GM23338 (cell line): Measurements from ENCODE around the gene TAS2R30.

Experiments used
- CREB1 ChIP-seq: fragments of 250-450 bp; sonication (Bioruptor Pico); IDR thresholded peaks from 2 replicates; pipeline ENCODE4 v1.5.0; 2020; ENCODE audit warnings: low read depth, mild to moderate bottlenecking, moderate library complexity
- EZH2 ChIP-seq: fragments of 200-600 bp; sonication (generic); IDR thresholded peaks from one replicate; pipeline ENCODE4 v1.8.0; 2017; ENCODE audit warnings: antibody characterized with exemption, mild to moderate bottlenecking, low read depth; ENCODE audit not compliant: unreplicated experiment
- EZH2phosphoT487 ChIP-seq: fragments of 200-600 bp; sonication (generic); IDR thresholded peaks from one replicate; pipeline ENCODE4 v1.8.1; 2018; ENCODE audit warnings: antibody characterized with exemption; ENCODE audit not compliant: unreplicated experiment
- JUNB ChIP-seq: IDR thresholded peaks from one replicate; pipeline ENCODE4 v1.6.1; 2016; ENCODE audit warnings: antibody characterized with exemption; ENCODE audit not compliant: unreplicated experiment
- NANOG ChIP-seq: IDR thresholded peaks from 2 replicates; pipeline ENCODE4 v1.6.1; 2016; ENCODE audit warnings: antibody characterized with exemption, borderline replicate concordance
- POLR2AphosphoS5 ChIP-seq: IDR thresholded peaks from 2 replicates; pipeline ENCODE4 v1.6.1; 2016; ENCODE audit warnings: antibody characterized with exemption, low read depth
- STAT1 ChIP-seq: IDR thresholded peaks from one replicate; pipeline ENCODE4 v1.6.1; 2016; ENCODE audit warnings: antibody characterized with exemption; ENCODE audit not compliant: unreplicated experiment
- ZNF114 ChIP-seq: fragments of 250-450 bp; sonication (Bioruptor Pico); IDR thresholded peaks from 2 replicates; pipeline ENCODE4 v1.5.0; 2020; ENCODE audit warnings: mild to moderate bottlenecking, moderate library complexity
- ZNF331 ChIP-seq: fragments of 250-450 bp; sonication (Bioruptor Pico); IDR thresholded peaks from 2 replicates; pipeline ENCODE4 v1.5.0; 2020; ENCODE audit warnings: low read depth, mild to moderate bottlenecking, moderate library complexity
- TF ChIP-seq, protein P1 (sequence below), 2 experiments: fragments of 200-600 bp in 1 of 2; sonication (generic) in 1 of 2; conservative IDR thresholded peaks; 2 replicates each; pipeline versions ENCODE4 v1.5.1 to v1.6.1; 2016 to 2017; ENCODE audit warnings: antibody characterized with exemption in 2 of 2, low read depth in 2 of 2, mild to moderate bottlenecking in 2 of 2, moderate library complexity in 1 of 2
- TF ChIP-seq, protein P2 (sequence below): IDR thresholded peaks from one replicate; pipeline ENCODE4 v1.6.1; 2018; ENCODE audit warnings: antibody characterized with exemption; ENCODE audit not compliant: unreplicated experiment
- TF ChIP-seq, protein P3 (sequence below): fragments of 250-450 bp; sonication (Bioruptor Pico); IDR thresholded peaks from 2 replicates; pipeline ENCODE4 v1.5.0; 2020; ENCODE audit warnings: mild to moderate bottlenecking, moderate library complexity
- TF ChIP-seq, protein P4 (sequence below): IDR thresholded peaks from 2 replicates; pipeline ENCODE4 v1.6.1; 2016; ENCODE audit warnings: antibody characterized with exemption

DNA sequence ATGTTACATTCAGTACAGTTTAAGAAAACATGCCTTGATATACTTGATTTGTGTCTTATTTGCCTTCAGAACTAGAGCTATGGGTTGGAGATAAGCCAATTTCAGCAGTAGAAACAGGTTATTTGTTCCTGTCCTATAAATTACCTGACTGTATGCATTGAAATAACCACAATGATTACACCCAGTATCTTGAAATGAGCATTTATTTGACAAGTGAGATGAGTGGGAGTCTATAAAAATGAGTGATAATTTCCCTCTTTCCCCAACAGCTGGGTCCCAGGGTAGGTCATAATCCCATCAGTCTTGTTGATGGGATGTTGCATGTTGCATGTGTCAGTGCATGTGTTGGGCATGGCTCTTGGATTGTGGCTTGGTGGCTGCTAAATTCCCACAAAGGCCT is 48.6 kb upstream of the TAS2R30 start:
- TF ChIP-seq, protein P1, sequence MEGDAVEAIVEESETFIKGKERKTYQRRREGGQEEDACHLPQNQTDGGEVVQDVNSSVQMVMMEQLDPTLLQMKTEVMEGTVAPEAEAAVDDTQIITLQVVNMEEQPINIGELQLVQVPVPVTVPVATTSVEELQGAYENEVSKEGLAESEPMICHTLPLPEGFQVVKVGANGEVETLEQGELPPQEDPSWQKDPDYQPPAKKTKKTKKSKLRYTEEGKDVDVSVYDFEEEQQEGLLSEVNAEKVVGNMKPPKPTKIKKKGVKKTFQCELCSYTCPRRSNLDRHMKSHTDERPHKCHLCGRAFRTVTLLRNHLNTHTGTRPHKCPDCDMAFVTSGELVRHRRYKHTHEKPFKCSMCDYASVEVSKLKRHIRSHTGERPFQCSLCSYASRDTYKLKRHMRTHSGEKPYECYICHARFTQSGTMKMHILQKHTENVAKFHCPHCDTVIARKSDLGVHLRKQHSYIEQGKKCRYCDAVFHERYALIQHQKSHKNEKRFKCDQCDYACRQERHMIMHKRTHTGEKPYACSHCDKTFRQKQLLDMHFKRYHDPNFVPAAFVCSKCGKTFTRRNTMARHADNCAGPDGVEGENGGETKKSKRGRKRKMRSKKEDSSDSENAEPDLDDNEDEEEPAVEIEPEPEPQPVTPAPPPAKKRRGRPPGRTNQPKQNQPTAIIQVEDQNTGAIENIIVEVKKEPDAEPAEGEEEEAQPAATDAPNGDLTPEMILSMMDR (conservative IDR thresholded peaks at IDR 0.05; ENCODE audit: low read depth in 2 of 2), result no peak
- TF ChIP-seq EZH2phosphoT487 (no peak), EZH2 (no peak), JUNB (no peak), ZNF331 (CRISPR knock-in tag) (no peak), POLR2AphosphoS5 (no peak), STAT1 (no peak), ZNF114 (CRISPR knock-in tag) (no peak), CREB1 (CRISPR knock-in tag) (no peak), NANOG (no peak)
- TF ChIP-seq, protein P2, sequence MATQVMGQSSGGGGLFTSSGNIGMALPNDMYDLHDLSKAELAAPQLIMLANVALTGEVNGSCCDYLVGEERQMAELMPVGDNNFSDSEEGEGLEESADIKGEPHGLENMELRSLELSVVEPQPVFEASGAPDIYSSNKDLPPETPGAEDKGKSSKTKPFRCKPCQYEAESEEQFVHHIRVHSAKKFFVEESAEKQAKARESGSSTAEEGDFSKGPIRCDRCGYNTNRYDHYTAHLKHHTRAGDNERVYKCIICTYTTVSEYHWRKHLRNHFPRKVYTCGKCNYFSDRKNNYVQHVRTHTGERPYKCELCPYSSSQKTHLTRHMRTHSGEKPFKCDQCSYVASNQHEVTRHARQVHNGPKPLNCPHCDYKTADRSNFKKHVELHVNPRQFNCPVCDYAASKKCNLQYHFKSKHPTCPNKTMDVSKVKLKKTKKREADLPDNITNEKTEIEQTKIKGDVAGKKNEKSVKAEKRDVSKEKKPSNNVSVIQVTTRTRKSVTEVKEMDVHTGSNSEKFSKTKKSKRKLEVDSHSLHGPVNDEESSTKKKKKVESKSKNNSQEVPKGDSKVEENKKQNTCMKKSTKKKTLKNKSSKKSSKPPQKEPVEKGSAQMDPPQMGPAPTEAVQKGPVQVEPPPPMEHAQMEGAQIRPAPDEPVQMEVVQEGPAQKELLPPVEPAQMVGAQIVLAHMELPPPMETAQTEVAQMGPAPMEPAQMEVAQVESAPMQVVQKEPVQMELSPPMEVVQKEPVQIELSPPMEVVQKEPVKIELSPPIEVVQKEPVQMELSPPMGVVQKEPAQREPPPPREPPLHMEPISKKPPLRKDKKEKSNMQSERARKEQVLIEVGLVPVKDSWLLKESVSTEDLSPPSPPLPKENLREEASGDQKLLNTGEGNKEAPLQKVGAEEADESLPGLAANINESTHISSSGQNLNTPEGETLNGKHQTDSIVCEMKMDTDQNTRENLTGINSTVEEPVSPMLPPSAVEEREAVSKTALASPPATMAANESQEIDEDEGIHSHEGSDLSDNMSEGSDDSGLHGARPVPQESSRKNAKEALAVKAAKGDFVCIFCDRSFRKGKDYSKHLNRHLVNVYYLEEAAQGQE, result no peak
- TF ChIP-seq, protein P3, sequence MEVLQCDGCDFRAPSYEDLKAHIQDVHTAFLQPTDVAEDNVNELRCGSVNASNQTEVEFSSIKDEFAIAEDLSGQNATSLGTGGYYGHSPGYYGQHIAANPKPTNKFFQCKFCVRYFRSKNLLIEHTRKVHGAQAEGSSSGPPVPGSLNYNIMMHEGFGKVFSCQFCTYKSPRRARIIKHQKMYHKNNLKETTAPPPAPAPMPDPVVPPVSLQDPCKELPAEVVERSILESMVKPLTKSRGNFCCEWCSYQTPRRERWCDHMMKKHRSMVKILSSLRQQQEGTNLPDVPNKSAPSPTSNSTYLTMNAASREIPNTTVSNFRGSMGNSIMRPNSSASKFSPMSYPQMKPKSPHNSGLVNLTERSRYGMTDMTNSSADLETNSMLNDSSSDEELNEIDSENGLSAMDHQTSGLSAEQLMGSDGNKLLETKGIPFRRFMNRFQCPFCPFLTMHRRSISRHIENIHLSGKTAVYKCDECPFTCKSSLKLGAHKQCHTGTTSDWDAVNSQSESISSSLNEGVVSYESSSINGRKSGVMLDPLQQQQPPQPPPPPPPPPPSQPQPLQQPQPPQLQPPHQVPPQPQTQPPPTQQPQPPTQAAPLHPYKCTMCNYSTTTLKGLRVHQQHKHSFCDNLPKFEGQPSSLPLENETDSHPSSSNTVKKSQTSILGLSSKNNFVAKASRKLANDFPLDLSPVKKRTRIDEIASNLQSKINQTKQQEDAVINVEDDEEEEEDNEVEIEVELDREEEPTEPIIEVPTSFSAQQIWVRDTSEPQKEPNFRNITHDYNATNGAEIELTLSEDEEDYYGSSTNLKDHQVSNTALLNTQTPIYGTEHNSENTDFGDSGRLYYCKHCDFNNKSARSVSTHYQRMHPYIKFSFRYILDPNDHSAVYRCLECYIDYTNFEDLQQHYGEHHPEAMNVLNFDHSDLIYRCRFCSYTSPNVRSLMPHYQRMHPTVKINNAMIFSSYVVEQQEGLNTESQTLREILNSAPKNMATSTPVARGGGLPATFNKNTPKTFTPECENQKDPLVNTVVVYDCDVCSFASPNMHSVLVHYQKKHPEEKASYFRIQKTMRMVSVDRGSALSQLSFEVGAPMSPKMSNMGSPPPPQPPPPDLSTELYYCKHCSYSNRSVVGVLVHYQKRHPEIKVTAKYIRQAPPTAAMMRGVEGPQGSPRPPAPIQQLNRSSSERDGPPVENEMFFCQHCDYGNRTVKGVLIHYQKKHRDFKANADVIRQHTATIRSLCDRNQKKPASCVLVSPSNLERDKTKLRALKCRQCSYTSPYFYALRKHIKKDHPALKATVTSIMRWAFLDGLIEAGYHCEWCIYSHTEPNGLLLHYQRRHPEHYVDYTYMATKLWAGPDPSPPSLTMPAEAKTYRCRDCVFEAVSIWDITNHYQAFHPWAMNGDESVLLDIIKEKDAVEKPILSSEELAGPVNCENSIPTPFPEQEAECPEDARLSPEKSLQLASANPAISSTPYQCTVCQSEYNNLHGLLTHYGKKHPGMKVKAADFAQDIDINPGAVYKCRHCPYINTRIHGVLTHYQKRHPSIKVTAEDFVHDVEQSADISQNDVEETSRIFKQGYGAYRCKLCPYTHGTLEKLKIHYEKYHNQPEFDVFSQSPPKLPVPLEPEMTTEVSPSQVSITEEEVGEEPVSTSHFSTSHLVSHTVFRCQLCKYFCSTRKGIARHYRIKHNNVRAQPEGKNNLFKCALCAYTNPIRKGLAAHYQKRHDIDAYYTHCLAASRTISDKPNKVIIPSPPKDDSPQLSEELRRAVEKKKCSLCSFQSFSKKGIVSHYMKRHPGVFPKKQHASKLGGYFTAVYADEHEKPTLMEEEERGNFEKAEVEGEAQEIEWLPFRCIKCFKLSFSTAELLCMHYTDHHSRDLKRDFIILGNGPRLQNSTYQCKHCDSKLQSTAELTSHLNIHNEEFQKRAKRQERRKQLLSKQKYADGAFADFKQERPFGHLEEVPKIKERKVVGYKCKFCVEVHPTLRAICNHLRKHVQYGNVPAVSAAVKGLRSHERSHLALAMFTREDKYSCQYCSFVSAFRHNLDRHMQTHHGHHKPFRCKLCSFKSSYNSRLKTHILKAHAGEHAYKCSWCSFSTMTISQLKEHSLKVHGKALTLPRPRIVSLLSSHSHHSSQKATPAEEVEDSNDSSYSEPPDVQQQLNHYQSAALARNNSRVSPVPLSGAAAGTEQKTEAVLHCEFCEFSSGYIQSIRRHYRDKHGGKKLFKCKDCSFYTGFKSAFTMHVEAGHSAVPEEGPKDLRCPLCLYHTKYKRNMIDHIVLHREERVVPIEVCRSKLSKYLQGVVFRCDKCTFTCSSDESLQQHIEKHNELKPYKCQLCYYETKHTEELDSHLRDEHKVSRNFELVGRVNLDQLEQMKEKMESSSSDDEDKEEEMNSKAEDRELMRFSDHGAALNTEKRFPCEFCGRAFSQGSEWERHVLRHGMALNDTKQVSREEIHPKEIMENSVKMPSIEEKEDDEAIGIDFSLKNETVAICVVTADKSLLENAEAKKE (CRISPR knock-in tag), result no peak
- TF ChIP-seq, protein P4, sequence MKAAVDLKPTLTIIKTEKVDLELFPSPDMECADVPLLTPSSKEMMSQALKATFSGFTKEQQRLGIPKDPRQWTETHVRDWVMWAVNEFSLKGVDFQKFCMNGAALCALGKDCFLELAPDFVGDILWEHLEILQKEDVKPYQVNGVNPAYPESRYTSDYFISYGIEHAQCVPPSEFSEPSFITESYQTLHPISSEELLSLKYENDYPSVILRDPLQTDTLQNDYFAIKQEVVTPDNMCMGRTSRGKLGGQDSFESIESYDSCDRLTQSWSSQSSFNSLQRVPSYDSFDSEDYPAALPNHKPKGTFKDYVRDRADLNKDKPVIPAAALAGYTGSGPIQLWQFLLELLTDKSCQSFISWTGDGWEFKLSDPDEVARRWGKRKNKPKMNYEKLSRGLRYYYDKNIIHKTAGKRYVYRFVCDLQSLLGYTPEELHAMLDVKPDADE, result no peak
